Liver (tissue), 9 donors: ENCODE results near the gene RAB7A. TPM values are rescaled to one million over a fixed set of nuclear protein-coding genes. Genes with fewer than 3 reads are reported as not detected.

Source experiments
- DNase-seq: peaks from one replicate; pipeline ENCODE4 v3.0.0-alpha.2; 2017; ENCODE audit warnings: low spot score
- H3K27ac ChIP-seq, 2 donors: one replicate each; pipeline ENCODE4 v1.7.0; 2013; ENCODE audit warnings: inconsistent platforms in 2 of 2, low read length in 2 of 2, control low read depth in 1 of 2, low read depth in 1 of 2, mild to moderate bottlenecking in 1 of 2
- H3K27me3 ChIP-seq, 4 donors: one replicate each; pipeline versions ENCODE4 v1.6.1 to v1.7.0; 2013; ENCODE audit warnings: low read length in 3 of 4, inconsistent platforms in 1 of 4, mild to moderate bottlenecking in 1 of 4, moderate library complexity in 1 of 4; ENCODE audit not compliant: control insufficient read depth in 4 of 4, insufficient read depth in 4 of 4
- H3K36me3 ChIP-seq, 4 donors: one replicate each; pipeline versions ENCODE4 v1.6.1 to v1.7.0; 2013; ENCODE audit warnings: low read length in 3 of 4, mild to moderate bottlenecking in 3 of 4, low read depth in 1 of 4, moderate library complexity in 1 of 4; ENCODE audit not compliant: control insufficient read depth in 4 of 4, insufficient read depth in 3 of 4
- H3K4me1 ChIP-seq, 4 donors: one replicate each; pipeline versions ENCODE4 v1.6.1 to v1.7.0; 2013; ENCODE audit warnings: low read length in 3 of 4, mild to moderate bottlenecking in 3 of 4, moderate library complexity in 1 of 4; ENCODE audit not compliant: control insufficient read depth in 4 of 4, insufficient read depth in 4 of 4
- H3K4me3 ChIP-seq, 3 donors: one replicate each; pipeline versions ENCODE4 v1.6.1 to v1.7.0; 2013; ENCODE audit warnings: low read length in 3 of 3, control low read depth in 1 of 3, low read depth in 1 of 3, mild to moderate bottlenecking in 1 of 3
- H3K9ac ChIP-seq, 2 donors: one replicate each; pipeline ENCODE4 v1.7.0; 2013; ENCODE audit warnings: low read length in 2 of 2, mild to moderate bottlenecking in 2 of 2, moderate library complexity in 2 of 2, control low read depth in 1 of 2, low read depth in 1 of 2
- H3K9me3 ChIP-seq, 4 donors: one replicate each; pipeline versions ENCODE4 v1.6.1 to v1.7.0; 2013; ENCODE audit warnings: low read length in 3 of 4; ENCODE audit not compliant: control insufficient read depth in 4 of 4
- EGR1 ChIP-seq, 2 donors: IDR thresholded peaks; 2 replicates each; pipeline ENCODE4 v1.6.1; 2016 to 2018; ENCODE audit warnings: antibody characterized with exemption in 2 of 2, low read depth in 2 of 2
- FOXA1 ChIP-seq: IDR thresholded peaks from 2 replicates; pipeline ENCODE4 v1.6.1; 2016; ENCODE audit warnings: antibody characterized with exemption
- FOXA2 ChIP-seq: IDR thresholded peaks from 2 replicates; pipeline ENCODE4 v1.6.1; 2016; ENCODE audit warnings: antibody characterized with exemption
- GABPA ChIP-seq, 2 donors: IDR thresholded peaks in 1 of 2; conservative IDR thresholded peaks in 1 of 2; 2 replicates each; pipeline ENCODE4 v1.6.1; 2016; ENCODE audit warnings: antibody characterized with exemption in 2 of 2, mild to moderate bottlenecking in 1 of 2, moderate library complexity in 1 of 2
- HNF4A ChIP-seq, 2 donors: conservative IDR thresholded peaks; 2 replicates each; pipeline ENCODE4 v1.6.1; 2016; ENCODE audit warnings: antibody characterized with exemption in 2 of 2, mild to moderate bottlenecking in 2 of 2
- HNF4G ChIP-seq: IDR thresholded peaks from 2 replicates; pipeline ENCODE4 v1.6.1; 2016; ENCODE audit warnings: antibody characterized with exemption
- JUND ChIP-seq, 2 donors: IDR thresholded peaks; 2 replicates each; pipeline ENCODE4 v1.6.1; 2016; ENCODE audit warnings: antibody characterized with exemption in 2 of 2
- NR2F2 ChIP-seq: IDR thresholded peaks from 2 replicates; pipeline ENCODE4 v1.6.1; 2016; ENCODE audit warnings: antibody characterized with exemption
- RAD21 ChIP-seq, 2 donors: IDR thresholded peaks; 2 replicates each; pipeline ENCODE4 v1.6.1; 2016; ENCODE audit warnings: antibody characterized with exemption in 2 of 2, mild to moderate bottlenecking in 2 of 2
- RXRA ChIP-seq, 2 donors: IDR thresholded peaks; 2 replicates each; pipeline ENCODE4 v1.6.1; 2017 to 2018; ENCODE audit warnings: antibody characterized with exemption in 2 of 2, mild to moderate bottlenecking in 1 of 2
- SP1 ChIP-seq: IDR thresholded peaks from 2 replicates; pipeline ENCODE4 v1.6.1; 2018; ENCODE audit warnings: antibody characterized with exemption, mild to moderate bottlenecking
- TAF1 ChIP-seq: conservative IDR thresholded peaks from 2 replicates; pipeline ENCODE4 v1.6.1; 2016; ENCODE audit warnings: antibody characterized with exemption, mild to moderate bottlenecking
- WGBS: extraction: QIAGEN DNeasy Blood & Tissue Kit; methylation state at CpG from one replicate; pipeline ENCODE4 v1.1.7; 2013; 5-methylcytosine and 5-hydroxymethylcytosine counted together
- polyA plus RNA-seq, 2 donors: library from polyadenylated mRNA; stranded (reverse) in 1 of 2; unstranded in 1 of 2; fragments of 200-250 nt in 1 of 2; fragments of >200 nt in 1 of 2; fragmentation: Nextera tagmentation in 1 of 2; extraction: Ambion mirVana in 1 of 2; gene quantifications; one replicate each; pipeline versions ENCODE4 v1.2.1 to v1.2.3, GENCODE V29; 2013 to 2015
- total RNA-seq, 2 donors: library from RNA; depleted of rRNA; stranded (reverse); fragments of >200 nt; gene quantifications; one replicate each; pipeline ENCODE4 v1.2.3, GENCODE V29; 2014
- TF ChIP-seq, protein P1 (sequence below): fragments of 150-350 bp; IDR thresholded peaks from 2 replicates; pipeline ENCODE4 v1.5.1; 2017; ENCODE audit warnings: improper control_type of control experiment, low read depth, low read length; ENCODE audit not compliant: missing input control
- TF ChIP-seq, protein P2 (sequence below): IDR thresholded peaks from 2 replicates; pipeline ENCODE4 v1.6.1; 2016; ENCODE audit warnings: antibody characterized with exemption, mild to moderate bottlenecking
- TF ChIP-seq, protein P3 (sequence below): IDR thresholded peaks from 2 replicates; pipeline ENCODE4 v1.6.1; 2016; ENCODE audit warnings: antibody characterized with exemption
- TF ChIP-seq, protein P4 (sequence below): IDR thresholded peaks from 2 replicates; pipeline ENCODE4 v1.6.1; 2016; ENCODE audit warnings: antibody characterized with exemption
- TF ChIP-seq, protein P5 (sequence below): IDR thresholded peaks from 2 replicates; pipeline ENCODE4 v1.6.1; 2016; ENCODE audit warnings: antibody characterized with exemption
- donor health status: healthy.
- donor health status: healthy.
- donor health status: healthy.
- donor health status: healthy.
- donor health status: healthy.

RAB7A gene
- total and polyA plus RNA-seq, 4 donors, result 34.6 to 90.6 (median 63.4) TPM

DNA sequence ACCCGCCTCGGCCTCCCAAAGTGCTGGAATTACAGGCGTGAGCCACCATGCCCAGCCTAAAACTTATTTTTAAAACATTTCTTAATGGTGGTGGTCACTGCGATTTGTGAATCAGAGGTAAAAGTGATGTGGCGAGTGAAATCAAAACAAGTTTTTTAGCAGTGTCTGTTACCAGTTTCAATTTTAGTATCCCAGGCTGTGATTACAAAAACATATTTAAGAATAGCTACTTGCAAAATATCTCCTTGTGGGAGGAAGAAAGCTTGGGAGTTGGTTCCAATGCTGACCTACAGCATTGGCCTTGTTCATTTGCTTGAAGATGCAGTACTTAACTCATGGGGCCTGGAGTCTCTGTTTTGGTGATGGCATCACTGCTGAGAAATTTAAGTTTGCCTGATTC lies 4.5 kb downstream of the RAB7A start:
- TF ChIP-seq GABPA (IDR thresholded peaks at IDR 0.05 in 1 of 2, conservative IDR thresholded peaks at IDR 0.05 in 1 of 2), result no peak
- no peak for TF ChIP-seq FOXA1
- no peak for TF ChIP-seq HNF4G
- TF ChIP-seq FOXA2, result no peak
- no peak for TF ChIP-seq SP1
- TF ChIP-seq TAF1, result no peak
- TF ChIP-seq, protein P1, sequence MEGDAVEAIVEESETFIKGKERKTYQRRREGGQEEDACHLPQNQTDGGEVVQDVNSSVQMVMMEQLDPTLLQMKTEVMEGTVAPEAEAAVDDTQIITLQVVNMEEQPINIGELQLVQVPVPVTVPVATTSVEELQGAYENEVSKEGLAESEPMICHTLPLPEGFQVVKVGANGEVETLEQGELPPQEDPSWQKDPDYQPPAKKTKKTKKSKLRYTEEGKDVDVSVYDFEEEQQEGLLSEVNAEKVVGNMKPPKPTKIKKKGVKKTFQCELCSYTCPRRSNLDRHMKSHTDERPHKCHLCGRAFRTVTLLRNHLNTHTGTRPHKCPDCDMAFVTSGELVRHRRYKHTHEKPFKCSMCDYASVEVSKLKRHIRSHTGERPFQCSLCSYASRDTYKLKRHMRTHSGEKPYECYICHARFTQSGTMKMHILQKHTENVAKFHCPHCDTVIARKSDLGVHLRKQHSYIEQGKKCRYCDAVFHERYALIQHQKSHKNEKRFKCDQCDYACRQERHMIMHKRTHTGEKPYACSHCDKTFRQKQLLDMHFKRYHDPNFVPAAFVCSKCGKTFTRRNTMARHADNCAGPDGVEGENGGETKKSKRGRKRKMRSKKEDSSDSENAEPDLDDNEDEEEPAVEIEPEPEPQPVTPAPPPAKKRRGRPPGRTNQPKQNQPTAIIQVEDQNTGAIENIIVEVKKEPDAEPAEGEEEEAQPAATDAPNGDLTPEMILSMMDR, result no peak
- TF ChIP-seq RXRA (IDR thresholded peaks at IDR 0.05), result no peak
- TF ChIP-seq EGR1 (IDR thresholded peaks at IDR 0.05; ENCODE audit: low read depth in 2 of 2), result no peak
- TF ChIP-seq, protein P2, sequence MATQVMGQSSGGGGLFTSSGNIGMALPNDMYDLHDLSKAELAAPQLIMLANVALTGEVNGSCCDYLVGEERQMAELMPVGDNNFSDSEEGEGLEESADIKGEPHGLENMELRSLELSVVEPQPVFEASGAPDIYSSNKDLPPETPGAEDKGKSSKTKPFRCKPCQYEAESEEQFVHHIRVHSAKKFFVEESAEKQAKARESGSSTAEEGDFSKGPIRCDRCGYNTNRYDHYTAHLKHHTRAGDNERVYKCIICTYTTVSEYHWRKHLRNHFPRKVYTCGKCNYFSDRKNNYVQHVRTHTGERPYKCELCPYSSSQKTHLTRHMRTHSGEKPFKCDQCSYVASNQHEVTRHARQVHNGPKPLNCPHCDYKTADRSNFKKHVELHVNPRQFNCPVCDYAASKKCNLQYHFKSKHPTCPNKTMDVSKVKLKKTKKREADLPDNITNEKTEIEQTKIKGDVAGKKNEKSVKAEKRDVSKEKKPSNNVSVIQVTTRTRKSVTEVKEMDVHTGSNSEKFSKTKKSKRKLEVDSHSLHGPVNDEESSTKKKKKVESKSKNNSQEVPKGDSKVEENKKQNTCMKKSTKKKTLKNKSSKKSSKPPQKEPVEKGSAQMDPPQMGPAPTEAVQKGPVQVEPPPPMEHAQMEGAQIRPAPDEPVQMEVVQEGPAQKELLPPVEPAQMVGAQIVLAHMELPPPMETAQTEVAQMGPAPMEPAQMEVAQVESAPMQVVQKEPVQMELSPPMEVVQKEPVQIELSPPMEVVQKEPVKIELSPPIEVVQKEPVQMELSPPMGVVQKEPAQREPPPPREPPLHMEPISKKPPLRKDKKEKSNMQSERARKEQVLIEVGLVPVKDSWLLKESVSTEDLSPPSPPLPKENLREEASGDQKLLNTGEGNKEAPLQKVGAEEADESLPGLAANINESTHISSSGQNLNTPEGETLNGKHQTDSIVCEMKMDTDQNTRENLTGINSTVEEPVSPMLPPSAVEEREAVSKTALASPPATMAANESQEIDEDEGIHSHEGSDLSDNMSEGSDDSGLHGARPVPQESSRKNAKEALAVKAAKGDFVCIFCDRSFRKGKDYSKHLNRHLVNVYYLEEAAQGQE, result no peak
- no peak for TF ChIP-seq RAD21 (IDR thresholded peaks at IDR 0.05)
- TF ChIP-seq, protein P3, sequence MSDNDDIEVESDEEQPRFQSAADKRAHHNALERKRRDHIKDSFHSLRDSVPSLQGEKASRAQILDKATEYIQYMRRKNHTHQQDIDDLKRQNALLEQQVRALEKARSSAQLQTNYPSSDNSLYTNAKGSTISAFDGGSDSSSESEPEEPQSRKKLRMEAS, result no peak
- no peak for TF ChIP-seq HNF4A (conservative IDR thresholded peaks at IDR 0.05)
- TF ChIP-seq, protein P4, sequence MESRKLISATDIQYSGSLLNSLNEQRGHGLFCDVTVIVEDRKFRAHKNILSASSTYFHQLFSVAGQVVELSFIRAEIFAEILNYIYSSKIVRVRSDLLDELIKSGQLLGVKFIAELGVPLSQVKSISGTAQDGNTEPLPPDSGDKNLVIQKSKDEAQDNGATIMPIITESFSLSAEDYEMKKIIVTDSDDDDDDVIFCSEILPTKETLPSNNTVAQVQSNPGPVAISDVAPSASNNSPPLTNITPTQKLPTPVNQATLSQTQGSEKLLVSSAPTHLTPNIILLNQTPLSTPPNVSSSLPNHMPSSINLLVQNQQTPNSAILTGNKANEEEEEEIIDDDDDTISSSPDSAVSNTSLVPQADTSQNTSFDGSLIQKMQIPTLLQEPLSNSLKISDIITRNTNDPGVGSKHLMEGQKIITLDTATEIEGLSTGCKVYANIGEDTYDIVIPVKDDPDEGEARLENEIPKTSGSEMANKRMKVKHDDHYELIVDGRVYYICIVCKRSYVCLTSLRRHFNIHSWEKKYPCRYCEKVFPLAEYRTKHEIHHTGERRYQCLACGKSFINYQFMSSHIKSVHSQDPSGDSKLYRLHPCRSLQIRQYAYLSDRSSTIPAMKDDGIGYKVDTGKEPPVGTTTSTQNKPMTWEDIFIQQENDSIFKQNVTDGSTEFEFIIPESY, result no peak
- no peak for TF ChIP-seq NR2F2
- no peak for TF ChIP-seq JUND (IDR thresholded peaks at IDR 0.05)
- TF ChIP-seq, protein P5, sequence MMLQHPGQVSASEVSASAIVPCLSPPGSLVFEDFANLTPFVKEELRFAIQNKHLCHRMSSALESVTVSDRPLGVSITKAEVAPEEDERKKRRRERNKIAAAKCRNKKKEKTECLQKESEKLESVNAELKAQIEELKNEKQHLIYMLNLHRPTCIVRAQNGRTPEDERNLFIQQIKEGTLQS, result no peak
- Histone ChIP-seq H3K36me3 (no peaks in the 10 kb centered on the region), H3K9ac (no peak overlapping the region), H3K27me3 (no peaks in the 10 kb centered on the region), H3K9me3 (no peaks in the 10 kb centered on the region), H3K27ac (no peak overlapping the region), H3K4me3 (no peak overlapping the region), H3K4me1 (peaks cover 2 to 60% (median 51%) of the 10 kb centered on the region in 4 donors)
- WGBS, result 84% methylated on average over 5 of the region's 5 CpGs
- DNase-seq, result no peak
